GM19035 (cell line): Measurements from ENCODE around the gene SIX3.
A peak's percentile ranks its signal among the peaks of the same experiment; 100 is the strongest.

Experiments
- ATAC-seq: cut with Tn5 transposase; IDR thresholded peaks from one replicate; pipeline ENCODE4 v1.9.1; 2021; ENCODE audit not compliant: unreplicated experiment

The SIX3 gene

DNA sequence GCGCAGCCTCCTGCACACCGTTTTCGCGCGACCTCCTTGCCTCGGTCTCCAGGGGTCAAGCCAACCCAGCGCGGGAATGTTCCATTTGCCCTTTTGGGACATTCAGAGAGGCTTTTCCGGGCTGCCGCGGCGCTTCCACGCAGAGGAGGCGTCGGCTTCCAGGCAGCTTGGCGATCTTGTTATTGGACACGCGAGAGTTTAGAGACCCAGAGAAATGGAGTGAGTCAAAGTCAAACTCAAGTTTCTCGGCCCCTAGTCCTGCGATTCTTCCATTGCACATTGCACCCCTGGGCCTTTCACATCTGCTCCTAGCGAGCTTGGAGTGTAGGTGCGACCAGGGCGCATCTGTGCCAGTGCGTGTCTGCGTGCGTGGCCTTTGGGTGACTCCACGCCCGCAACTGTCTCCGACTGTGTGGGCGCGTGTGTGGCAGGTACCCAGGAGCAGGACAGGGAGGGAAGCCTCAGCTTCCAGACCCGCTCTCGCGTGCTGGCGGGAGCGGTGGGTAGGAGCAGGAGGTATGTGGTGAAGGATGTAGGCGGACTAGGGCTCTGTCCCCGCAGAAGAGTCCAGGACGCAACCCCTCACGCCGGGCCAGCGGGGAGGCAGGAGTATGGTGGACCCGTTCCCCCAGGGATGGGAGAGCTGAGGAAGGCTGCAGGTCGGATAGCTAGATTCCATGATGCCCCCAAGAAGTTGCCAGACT, 13.5 kb downstream of the SIX3 start:
- ATAC-seq: no peak

- ATAC-seq: peak; percentile 70
These were observed 14.3 kb downstream of the SIX3 start for GRCh38 chr2:44955593-44956392.

GRCh38 chr2:44956843-44957242, 15.3 kb downstream of the SIX3 start:
- ATAC-seq: no peak

DNA sequence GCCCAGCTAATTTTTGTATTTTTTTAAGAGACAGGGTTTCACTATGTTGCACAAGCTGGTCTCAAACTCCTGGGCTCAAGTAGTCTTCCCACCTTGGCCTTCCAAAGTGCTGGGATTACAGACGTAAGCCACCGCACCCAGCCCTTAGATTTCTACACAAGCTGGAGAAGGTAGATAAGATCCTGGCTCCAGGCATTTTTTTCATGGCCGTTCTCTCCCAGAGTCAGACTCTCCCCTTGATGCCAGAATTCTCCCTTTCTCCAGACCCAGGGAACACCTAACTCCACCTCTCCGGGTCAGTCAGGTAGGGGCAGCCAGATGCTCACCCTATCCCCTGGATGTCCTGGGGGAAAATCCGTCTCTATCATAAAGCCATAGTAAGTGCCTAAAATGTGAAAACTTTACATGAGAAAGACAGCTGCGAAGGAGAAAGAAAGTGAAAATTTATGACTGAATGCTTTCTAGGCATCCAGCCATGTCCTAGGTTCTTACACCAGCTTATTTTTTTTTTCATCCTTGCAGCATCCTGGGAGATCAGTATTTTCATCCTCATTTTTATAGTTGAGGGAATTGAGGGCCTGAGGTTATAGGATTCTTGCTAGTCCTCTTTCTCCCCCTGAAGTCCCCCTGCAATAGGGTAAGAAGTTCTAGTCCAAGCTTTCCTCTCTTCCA, 16.3 kb downstream of the SIX3 start:
- ATAC-seq: no peak

- no peak for ATAC-seq
These were observed 18.4 kb downstream of the SIX3 start for GRCh38 chr2:44959855-44960254.

DNA sequence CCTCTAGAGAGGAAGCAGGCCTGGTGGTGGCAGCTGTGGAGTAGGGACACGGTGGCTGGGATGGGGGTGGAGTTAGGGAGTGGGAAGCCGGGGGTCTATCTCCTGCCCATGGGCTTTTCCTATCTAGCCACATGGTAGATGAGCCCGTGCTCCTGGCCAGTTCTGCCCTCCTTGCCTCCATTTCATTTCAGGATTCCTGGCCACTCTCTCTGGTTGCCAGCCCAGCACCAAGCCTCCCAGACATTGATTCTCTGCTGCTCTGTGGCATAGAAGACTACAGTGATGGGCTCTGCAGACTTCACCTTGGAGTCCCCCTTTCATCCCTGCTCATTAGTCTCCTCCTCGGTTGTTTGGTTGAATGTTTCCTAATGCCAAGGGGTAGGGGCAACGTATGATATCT, 19.4 kb downstream of the SIX3 start:
- no peak for ATAC-seq

DNA sequence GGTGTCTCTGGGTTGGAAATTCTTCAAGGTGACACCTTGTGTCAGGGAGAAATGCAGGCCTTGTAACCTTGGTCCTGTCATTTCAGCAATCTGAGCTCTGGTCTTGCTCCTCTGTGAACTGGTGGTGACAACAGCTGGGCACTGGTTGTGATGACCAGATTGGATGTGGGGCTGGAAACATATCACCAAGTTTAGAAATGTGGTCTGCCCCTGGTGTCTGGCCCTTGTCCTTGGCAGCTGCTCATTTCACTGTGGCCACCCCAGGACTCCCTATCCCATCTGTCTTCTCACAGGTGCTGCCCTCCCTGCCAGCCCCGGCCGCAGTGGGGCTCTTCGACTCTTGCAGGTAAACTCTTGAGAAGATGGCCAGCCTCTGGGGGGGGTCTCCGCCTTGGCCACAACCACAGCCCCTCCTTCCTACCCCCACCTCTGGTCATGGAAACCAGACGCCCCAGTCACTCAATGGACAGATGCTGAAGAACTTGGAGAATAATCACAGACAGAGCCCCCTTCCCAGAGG, 20.7 kb downstream of the SIX3 start:
- ATAC-seq: no peak

DNA sequence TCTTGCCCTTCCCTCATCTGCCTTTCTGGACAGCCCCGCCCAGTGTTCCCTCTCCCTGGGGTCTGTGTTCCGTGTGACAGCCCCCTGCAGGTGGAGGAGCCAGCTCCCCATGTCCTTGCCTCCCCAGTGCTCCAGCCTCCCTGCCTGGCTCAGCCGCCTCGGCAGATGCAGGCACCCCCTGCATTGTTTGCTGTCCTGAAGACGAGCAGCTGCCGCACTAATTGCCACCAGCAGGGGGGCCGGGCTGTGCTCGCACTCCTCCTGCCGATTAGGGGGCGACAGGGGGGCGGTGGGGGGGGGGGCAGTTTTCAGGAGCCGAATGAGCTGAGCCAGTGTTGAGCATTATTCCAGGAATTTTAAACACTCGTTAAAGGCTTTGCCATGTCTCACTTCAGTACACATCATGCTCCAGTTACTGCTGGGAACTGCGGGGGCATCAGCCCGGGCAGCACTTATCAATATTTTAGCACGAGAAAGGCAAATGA, 23.3 kb downstream of the SIX3 start:
- ATAC-seq: no peak

- no peak for ATAC-seq
These were observed 24.2 kb downstream of the SIX3 start for GRCh38 chr2:44965684-44966083.

DNA sequence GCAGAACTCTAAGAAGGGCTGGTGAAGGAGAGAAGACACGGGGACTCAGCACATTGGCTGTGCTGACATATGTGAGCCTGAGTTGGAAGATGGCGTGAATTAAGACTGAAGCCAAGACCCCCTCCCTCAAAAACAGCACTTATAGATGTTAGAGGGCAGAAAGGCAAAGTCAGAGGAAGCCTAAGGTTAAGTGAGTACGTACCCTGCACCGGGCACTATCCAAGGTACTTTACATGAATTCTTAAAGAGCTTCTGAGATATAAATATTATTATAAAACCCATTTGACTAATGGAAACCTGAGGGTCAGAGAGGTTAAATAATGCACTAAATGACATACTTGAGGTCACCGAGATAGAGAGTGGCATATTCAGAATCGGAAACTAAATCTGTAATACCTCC, 25.6 kb downstream of the SIX3 start:
- no peak for ATAC-seq

DNA sequence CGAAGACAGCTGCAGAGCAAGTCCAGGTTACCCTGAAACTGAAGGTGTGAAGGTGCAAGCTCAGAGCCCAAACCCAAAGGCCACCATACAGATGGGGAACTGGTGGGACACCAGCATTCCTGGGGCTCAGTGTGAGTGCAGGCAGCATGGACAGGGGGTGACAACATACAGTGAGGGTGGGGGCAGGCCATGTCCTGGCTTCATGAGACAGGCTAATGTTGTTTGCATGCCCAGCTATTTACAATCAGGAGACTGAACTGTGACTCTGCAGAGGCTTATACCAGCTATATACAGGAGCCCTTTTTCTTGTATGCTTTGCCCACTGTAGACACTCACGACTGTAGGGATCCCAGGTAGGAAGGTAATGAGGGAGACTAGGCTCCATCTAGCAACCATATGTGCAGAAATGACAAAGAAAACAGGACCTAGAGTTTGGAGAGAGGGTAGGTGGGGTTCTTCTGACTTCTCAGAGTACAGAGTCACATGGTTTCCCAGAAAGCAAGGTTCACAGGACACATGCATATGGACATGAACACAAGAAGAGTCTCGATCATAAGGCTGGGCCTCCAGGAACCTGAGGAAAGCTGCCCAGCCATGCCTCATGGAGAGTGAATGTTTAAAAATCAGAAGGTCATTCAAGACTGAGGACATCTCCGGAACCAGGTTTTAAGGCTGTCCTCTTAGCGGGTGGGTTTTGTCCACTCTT, 26.4 kb downstream of the SIX3 start:
- no peak for ATAC-seq

- no peak for ATAC-seq
These were observed 28.4 kb downstream of the SIX3 start for GRCh38 chr2:44969936-44970335.

GRCh38 chr2:44970846-44971450, 29.4 kb downstream of the SIX3 start:
- ATAC-seq: no peak

DNA sequence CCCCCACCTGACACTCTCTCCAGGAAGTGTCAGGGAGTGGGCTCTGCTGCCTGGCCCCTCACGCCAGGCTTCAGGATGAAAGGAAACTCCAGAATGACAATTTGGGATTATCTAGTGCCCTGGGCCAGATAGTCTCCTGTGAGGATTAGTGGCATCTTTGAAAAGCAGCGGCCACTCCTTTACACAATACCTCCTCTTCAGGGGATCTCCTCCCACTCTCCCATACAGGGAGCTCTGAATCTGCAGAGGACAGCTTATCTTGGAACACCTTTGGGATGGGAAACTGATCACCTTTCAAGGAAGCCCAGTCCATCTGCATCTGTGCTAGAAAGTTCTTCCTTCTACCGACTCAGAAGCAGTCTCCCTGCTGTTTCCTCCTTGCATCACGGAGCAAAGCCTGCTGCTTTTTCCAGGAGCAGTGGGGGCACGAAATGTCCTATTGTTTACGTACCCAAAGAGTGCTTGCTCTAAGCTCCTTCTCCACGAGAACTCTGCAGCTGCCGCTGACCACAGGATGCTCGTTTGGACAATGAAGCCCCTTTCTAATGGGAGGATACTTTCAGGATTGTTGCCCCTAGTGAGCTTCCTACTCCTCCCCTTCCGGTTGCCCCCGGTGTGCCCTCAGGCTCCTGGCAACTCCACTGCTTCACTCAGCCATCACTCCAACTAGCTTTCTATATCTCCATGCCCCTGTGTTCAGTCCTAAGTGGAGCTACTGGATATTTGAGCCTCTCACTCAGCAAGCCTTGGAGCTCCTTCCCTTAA, 31.5 kb downstream of the SIX3 start:
- no peak for ATAC-seq

- ATAC-seq: no peak
These were observed 32.7 kb downstream of the SIX3 start for GRCh38 chr2:44974064-44974715.

GRCh38 chr2:44975571-44976450, 34.3 kb downstream of the SIX3 start:
- ATAC-seq: no peak

DNA sequence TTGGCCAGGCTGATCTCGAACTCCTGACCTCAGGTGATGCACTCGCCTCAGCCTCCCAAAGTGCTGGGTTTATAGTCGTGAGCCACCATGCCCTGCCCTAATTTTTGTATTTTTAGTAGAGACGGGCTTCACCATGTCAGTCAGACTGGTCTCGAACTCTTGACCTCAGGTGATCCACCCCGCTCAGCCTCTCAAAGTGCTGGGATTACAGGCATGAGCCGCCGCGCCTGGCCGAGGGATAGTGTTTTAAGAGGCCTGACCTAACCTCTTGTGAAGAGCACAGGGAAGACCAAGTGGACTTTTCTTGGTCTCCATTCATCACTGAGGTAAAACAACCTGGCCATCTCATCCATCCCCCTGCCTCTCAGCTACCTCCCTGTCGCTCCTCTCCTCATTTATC, 38.1 kb downstream of the SIX3 start:
- ATAC-seq: no peak
